ENCODE results near the gene ITPR3. TPM values are rescaled to one million over a fixed set of nuclear protein-coding genes. Genes with fewer than 3 reads are reported as not detected.

ITPR3 gene
- total and polyA plus RNA-seq, 2 donors (not counting 3 experiments of a cell fraction or from before 2014, with no cell fraction given) = 28.8 to 52.2 TPM

DNA sequence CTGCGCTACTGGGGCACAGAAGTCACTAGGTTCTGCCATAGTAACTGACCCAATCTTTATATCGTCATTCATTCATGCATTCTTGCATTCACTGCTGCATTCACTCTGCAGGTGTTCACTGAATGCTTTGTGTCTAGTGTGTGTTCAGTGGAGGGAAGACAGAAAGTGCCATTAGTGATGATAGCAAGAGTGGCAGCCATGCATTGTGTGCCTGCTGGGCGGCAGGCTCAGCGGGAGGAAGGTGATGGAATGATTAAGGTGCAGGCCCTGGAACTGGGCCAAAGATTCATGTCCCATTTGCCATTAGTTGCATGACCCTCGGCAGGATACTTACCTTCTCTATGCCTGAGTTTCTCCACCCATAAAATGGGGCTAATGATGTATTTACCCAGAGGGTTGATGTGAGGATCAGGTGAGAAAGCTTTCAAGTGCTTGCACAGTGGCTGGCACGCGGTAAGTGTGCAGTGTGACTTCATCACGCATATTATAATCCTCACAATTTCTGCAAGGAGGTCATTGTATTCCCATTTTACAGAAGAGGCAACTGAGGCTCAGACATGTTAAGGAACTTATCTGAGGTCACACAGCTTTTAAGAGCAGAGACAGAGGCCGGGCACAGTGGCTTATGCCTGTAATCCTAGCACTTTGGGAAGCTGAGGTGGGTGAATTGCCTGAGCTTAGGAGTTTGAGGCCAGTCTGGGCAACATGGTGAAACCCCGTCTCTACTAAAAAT lies 40.1 kb downstream of the ITPR3 start:
- no peaks in the 10 kb centered on the region for H3K4me1 ChIP-seq (ENCODE audit: control insufficient read depth, extremely low read depth, insufficient read depth, low read length)
- no TSS peak for BruUV-seq (replicated peaks)
- H3K27ac ChIP-seq (ENCODE audit: insufficient read depth, low read depth, low read length) = no peak overlapping the region
- intact Hi-C loops (cut with micrococcal nuclease) = no loop called here
- no peaks in the 10 kb centered on the region for H3K27me3 ChIP-seq (ENCODE audit: control insufficient read depth in 2 of 2, insufficient read depth in 2 of 2, low read length in 2 of 2)
- no peaks in the 10 kb centered on the region for H3K9me3 ChIP-seq (replicated peaks; ENCODE audit: control insufficient read depth, insufficient read depth, low read length)
- no peaks in the 10 kb centered on the region for H4K20me1 ChIP-seq (replicated peaks; ENCODE audit: control insufficient read depth, extremely low read depth, insufficient read depth, low read length)
- no peak overlapping the region for H3K4me2 ChIP-seq (ENCODE audit: insufficient read depth, low read length)
- H3K79me2 ChIP-seq (ENCODE audit: control insufficient read depth, insufficient read depth, low read length) = no peaks in the 10 kb centered on the region
- ChIA-PET CTCF (interaction anchor here (1.0 kb wide), 1 partner anchor 71 kb away, joined by 4 read pairs; no protein-coding TSS in a partner anchor), POLR2A (no interaction called here)
- no peak overlapping the region for H3K4me3 ChIP-seq (replicated peaks in 1 of 3; ENCODE audit: insufficient read depth in 1 of 3, low read depth in 1 of 3, low read length in 3 of 3)
- H2AFZ ChIP-seq (ENCODE audit: low read depth, low read length) = no peak overlapping the region
- TF ChIP-seq GATA2 (IDR thresholded peaks at IDR 0.05; ENCODE audit: insufficient read depth, insufficient read length, low read depth, low read length) (no peak), MYC (IDR thresholded peaks at IDR 0.05; ENCODE audit: low read depth, low read length) (no peak), POLR2AphosphoS5 (IDR thresholded peaks at IDR 0.05; ENCODE audit: insufficient read depth, low read depth, low read length) (no peak), POLR2A (IDR thresholded peaks at IDR 0.05; ENCODE audit: low read depth, low read length) (no peak), FOS (IDR thresholded peaks at IDR 0.05; ENCODE audit: borderline replicate concordance, insufficient read depth, low read length) (no peak), EZH2 (IDR thresholded peaks at IDR 0.05; ENCODE audit: borderline replicate concordance, low read depth, low read length, severe bottlenecking) (no peak), JUN (IDR thresholded peaks at IDR 0.05; ENCODE audit: borderline replicate concordance, insufficient read depth, insufficient read length, low read depth) (no peak)
- TF ChIP-seq, protein P1, sequence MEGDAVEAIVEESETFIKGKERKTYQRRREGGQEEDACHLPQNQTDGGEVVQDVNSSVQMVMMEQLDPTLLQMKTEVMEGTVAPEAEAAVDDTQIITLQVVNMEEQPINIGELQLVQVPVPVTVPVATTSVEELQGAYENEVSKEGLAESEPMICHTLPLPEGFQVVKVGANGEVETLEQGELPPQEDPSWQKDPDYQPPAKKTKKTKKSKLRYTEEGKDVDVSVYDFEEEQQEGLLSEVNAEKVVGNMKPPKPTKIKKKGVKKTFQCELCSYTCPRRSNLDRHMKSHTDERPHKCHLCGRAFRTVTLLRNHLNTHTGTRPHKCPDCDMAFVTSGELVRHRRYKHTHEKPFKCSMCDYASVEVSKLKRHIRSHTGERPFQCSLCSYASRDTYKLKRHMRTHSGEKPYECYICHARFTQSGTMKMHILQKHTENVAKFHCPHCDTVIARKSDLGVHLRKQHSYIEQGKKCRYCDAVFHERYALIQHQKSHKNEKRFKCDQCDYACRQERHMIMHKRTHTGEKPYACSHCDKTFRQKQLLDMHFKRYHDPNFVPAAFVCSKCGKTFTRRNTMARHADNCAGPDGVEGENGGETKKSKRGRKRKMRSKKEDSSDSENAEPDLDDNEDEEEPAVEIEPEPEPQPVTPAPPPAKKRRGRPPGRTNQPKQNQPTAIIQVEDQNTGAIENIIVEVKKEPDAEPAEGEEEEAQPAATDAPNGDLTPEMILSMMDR (IDR thresholded peaks at IDR 0.05; ENCODE audit: extremely low read depth in 1 of 2, insufficient read depth in 1 of 2, low read depth in 1 of 2, low read length in 2 of 2) = no peak
- TF ChIP-seq, protein P2, sequence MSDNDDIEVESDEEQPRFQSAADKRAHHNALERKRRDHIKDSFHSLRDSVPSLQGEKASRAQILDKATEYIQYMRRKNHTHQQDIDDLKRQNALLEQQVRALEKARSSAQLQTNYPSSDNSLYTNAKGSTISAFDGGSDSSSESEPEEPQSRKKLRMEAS (IDR thresholded peaks at IDR 0.05; ENCODE audit: insufficient read depth, insufficient read length) = no peak
- H3K9me1 ChIP-seq (replicated peaks; ENCODE audit: control insufficient read depth, extremely low read depth, insufficient read depth, low read length) = no peaks in the 10 kb centered on the region
- DNase-seq (ENCODE audit: low read depth, low spot score) = no peak
- dilution Hi-C loops (cut with MboI; ENCODE audit: extremely low pct_ligation_motif_present, low sequenced_read_pairs) = no loop called here
- no peak overlapping the region for H3K9ac ChIP-seq (replicated peaks; ENCODE audit: extremely low read depth, insufficient read depth, low read length)
- peaks cover 0 to 18% of the 10 kb centered on the region in 2 experiments for H3K36me3 ChIP-seq (ENCODE audit: control insufficient read depth in 2 of 2, extremely low read depth in 1 of 2, insufficient read depth in 2 of 2, low read length in 2 of 2)
- no peak for FAIRE-seq

Data from endothelial cell of umbilical vein (primary cell).